T47D (cell line): ENCODE results near the gene TRIM13.
"Not testable (repeated sequence)": the region's sequence is repeated elsewhere in the genome, so short reads cannot be mapped to it uniquely, and the experiment has no call there.

Experiments used
- DNase-seq, 2 experiments: peaks; one replicate each; pipeline versions ENCODE4 v3.0.0 to v3.0.0-alpha.2; 2011 to 2012; ENCODE audit warnings: low read depth in 1 of 2, low spot score in 1 of 2
- JUND ChIP-seq: IDR thresholded peaks from 2 replicates; pipeline ENCODE4 v1.6.1; 2012; ENCODE audit warnings: low read depth
- in situ Hi-C: cut with HindIII; loops from 2 replicates; pipeline ENCODE4 v1.10.0; 2016; ENCODE audit warnings: low sequenced_read_pairs, low pct_unique_long_range_greater_than_20kb

The TRIM13 gene

DNA sequence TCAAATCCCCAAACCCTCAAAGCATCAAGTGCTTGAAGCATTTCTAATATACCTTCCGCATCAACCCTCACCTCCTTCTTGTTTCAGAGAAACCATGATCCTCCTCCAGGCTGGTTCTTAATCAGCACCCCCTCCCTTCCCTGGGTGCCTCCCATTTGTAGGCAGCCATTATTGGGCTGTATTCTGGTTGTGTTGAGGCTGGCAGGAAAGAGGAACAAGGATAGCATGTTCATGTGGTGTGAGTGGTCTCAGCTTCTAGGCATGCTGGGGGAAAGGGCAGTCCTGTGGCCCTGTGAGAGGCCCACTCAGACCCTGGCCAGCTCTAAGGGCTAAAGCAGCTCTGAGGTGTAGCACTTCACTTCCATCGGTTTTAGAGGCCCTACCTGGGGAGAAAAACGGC lies 18.9 kb upstream of the TRIM13 start:
- in situ Hi-C loops = no loop called here
- no peak for TF ChIP-seq JUND
- no peak for DNase-seq

DNA sequence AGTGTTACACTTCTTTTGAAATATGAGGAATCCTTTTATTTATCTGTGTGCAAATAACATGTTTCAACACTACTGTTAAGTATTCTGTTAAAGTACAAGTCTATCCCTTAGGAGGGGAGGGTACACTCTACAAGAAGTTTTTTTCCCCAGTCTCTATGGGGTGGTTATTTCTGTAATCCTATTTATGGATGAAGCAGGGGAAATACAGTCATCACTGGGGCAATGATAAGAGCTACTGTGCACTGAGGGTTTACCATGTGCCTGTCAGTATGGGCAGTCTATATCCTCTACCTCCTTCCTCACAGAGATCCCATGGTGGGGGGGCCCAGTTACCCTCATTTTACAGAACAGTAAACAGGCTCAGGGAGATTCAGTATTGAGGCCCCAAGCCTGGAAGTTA lies 16.6 kb upstream of the TRIM13 start:
- in situ Hi-C loops = no loop called here
- no peak for DNase-seq
- TF ChIP-seq JUND = no peak

DNA sequence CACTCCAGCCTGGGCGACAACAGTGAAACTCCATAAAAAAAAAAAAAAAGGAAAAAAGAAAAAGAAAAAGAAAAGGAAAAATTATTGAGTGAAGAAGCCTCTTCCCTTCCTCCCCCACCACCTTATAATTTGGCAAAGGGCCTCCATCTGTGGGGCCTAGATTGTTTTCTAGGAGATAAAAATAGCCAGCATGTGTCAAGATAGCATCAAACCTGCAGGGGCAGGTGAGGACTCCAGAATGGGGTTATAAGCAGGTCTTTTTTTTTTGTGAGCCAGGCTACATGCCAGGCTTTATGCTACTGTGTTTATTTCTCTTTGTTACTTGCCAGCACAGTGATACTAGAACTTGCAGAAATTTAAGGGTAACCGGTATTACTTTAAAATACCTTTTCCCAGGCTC lies 11.7 kb upstream of the TRIM13 start:
- TF ChIP-seq JUND = no peak
- DNase-seq = no peak
- in situ Hi-C loops = no loop called here

DNA sequence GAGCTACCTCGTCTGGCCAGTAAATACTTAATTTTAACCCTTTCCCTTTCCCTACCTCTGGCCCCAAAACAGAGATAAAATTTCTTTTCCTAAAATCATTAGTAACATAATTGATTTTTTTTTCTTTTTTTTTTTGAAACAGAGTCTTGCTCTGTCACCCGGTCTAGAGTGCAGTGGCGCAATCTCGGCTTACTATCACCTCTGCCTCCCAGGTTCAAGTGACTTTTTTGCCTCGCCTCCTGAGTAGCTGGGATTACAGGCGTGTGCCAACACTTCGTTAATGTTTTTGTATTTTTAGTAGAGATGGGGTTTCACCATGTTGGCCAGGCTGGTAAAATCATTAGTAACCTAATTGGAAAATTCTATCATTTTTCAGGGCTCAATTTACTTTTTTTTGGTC lies 10.4 kb upstream of the TRIM13 start:
- no peak for DNase-seq
- no peak for TF ChIP-seq JUND
- in situ Hi-C loops = no loop called here

DNA sequence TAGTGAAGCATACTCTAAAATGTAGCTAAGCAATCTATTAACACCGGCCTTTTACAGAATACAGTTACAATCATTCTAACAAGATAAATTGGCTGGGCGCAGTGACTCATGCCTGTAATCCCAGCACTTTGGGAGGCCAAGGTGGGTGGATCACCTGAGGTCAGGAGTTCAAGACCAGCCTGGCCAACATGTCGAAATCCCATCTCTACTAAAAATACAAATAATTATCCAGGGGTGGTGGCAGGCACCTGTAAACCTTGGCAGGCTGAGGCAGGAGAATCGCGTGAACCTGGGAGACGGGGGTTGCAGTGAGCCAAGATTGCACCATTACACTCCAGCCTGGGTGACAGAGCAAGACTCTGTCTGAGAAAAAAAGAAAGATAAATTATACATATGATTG lies 6.2 kb upstream of the TRIM13 start:
- in situ Hi-C loops, DNase-seq: not testable (repeated sequence)

DNA sequence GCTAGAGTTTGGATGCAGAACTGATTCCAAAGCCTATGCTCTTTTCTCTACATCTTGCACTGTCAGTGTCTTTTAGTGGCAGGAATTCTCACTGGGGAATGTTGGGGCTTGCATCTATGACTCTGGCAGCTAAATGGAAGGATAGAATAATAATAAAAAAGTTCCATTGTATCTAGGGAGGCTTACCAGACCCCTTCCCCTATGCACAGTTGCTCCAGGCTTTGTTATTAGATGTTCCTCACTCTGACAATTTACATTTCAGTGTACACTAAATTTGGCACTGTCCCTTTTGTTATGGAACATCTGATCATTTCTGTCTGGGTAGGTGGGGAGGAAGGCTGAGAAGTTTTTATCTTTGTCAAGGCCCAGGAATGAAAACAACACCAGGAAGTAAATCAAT lies 3.7 kb upstream of the TRIM13 start:
- DNase-seq = no peak
- no peak for TF ChIP-seq JUND
- in situ Hi-C loops = no loop called here

DNA sequence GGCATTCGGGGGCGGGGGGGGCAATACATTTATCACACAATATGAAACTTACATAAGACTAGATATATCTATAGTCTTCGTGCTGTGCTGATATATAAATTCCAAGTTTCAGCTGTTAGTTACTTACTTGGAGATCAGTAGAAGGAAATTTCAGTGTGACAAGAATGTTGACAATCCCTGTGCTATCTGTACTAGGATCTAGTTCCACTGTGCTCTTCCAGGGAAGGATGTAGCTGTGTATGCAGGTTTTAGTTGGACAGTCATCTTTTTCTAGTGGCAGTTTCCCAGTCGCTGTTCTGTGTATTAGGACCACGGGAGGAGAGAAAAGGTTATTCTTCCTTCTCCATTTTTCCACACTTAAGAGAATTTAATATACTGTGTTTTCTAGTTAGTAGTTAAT lies 3.2 kb upstream of the TRIM13 start:
- no peak for TF ChIP-seq JUND
- in situ Hi-C loops = no loop called here
- no peak for DNase-seq

DNA sequence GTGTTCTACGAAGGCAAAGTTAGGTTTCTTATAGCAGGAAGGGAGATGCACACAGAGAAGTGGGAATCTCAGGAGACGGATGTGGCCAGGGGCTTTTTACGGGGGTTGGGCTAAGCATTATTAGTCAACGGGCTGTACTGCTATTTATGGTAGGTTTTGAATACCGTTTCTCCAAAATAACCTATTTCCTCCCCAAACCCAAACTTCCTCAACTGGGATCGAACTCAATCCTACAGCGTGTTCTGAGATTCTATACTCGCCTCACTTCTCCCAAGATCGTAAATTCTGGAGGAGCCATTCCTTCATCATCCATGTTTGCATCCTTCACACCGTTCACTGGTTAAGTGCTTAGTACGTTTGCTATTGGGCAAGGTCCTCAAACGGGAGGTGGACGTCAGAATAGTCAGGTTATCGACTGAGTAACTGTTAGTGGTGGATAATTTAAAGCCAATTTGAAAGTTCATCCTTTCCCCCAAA lies 1.2 kb upstream of the TRIM13 start:
- in situ Hi-C loops = no loop called here
- TF ChIP-seq JUND = no peak
- DNase-seq = no peak

DNA sequence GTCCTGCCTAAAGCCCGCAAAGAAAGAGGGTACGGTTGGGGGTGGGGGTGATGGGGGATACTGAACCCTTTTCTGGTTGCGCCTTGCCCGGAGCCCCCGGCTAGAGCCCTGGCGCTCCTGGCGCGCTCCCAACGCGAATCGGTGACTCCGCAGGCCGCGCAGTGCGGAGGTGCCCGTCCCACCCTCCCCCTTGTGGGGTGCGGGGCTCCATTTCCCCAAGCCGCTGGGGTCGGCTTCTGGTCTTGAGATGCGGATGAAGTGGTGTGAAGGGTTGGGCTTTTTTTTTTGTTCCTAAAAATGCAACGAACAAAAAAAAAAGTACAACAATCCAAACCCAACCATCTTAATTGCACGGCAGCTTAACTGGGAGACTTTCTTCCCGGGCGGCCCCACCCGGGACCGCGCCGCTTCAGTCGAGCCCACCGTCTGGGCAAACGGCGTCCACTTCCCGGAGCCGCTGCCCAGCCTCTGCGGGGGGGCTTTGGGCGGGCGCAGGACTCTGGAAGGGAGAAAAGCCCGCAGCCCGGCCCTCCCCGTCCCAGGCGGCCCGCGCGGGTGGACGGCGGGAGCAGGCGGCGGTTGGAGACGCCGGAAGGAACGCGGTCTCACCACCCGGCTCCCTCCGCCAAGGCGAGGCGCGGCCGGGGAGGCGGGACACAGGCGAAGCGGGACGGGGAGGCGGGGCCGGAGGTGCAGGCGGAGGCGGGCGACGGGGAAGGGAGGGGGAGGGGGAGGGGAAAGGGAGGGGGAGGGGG lies 504 bp upstream of the TRIM13 start:
- DNase-seq = peak; percentile 44 to 93
- in situ Hi-C loops = no loop called here
- no peak for TF ChIP-seq JUND

DNA sequence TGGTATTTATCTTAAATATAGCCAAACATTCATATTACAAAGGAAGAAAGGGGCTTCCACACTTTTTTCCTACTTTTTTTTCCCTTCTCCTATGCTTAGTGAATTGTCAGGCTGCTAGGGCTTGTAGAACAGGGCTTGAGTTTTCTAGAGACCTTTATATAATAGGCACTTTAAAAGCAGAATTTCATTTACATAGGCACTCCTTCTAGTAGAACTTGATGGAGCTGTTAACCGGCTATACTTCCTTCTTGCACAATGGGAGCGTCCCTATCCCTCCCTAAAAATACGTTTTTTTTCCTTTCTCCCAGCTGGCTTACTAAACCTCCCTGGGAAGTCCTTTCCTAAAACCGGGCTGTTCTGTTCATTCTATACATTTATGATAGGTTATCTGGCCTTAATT lies 1.1 kb downstream of the TRIM13 start:
- no peak for TF ChIP-seq JUND
- DNase-seq = peak in 1 of 2 experiments; percentile 30

DNA sequence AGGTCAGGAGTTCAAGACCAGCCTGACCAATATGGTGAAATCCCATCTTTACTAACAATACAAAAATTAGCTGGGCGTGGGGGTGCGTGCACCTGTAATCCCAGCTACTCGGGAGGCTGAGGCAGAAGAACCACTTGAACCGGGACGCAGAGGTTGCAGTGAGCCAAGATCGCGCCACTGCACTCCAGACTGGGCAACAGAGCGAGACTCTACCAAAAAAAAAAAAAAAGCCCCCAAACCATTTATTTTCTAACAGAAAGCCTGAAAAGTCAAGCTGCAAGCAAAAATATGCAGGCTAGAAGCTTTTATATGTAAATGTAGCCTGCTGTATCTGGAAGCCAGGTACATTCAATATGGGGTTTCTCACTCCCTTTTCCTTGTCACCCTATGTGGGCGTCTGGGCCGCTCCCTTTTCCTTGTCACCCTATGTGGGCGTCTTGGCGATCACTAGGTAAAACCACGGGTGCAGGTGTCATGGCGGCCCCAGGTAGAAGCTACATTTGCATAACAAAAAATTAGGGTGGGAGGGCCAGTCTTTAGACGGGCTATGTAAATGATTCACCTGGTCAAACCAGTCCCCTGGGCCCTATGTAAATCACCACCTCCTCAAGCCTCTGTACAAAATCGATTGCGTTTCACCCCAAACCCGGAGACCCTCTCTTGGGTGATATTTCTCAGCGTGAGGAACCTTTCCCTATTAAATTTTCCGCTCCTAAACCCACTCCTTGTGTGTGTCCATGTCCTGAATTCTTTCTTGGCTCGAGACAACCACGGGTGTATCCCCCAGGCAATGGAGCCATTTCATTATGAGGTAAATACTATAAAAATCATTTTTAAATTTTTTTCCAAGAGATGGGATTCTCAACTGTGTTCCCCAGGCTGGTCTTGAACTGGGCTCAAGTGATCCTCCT lies 2.1 kb downstream of the TRIM13 start:
- no peak for TF ChIP-seq JUND
- no peak for DNase-seq
- in situ Hi-C loops = no loop called here

More for the DNA sequence above, 1.1 kb downstream of the TRIM13 start:
- in situ Hi-C loops = no loop called here

DNA sequence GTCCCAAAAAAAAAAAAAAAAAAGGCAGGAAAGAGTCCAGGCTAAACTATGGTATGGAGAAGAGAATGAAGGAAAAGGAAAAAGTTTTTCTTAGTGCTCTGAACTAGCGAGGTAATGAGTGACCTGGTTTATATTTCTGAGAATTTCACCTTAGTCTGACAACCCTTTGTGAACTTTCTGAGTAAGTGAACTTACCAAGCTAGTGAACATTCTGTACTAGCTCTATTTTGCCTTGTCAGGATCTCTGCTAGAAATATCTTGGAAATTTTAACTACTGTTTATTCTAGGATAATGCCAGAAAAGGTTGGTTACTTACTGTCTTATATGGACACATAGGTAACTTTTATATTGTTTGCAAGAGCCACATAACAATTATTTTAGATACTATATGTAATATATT lies 4.4 kb downstream of the TRIM13 start:
- DNase-seq = no peak
- in situ Hi-C loops = no loop called here
- no peak for TF ChIP-seq JUND
